Measurements from ENCODE around the gene CLEC14A.

Gene CLEC14A

DNA sequence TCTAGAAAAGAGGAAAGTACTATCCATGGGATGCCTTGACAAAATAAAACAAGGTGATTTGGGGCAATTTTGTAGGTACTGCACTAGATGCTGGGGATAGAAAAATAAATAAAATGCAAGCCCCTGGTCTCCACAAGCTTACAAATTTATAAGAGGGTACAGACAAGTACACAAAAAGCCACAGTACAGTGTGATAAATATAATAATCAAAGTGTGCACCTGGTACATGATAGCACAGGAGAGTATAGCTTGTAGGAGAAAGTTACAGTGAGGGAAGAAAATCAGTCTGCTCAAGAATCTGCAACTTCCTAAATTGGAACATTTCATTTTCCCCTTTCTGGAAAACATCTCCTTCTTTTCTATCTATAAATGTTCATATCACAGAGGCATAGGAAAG, 51.2 kb downstream of the CLEC14A start:
- Histone ChIP-seq H3K9me3 (ENCODE audit: control insufficient read depth in 1 of 2, low read length in 2 of 2) (peaks cover 0 to 7% of the 10 kb centered on the region in 2 donors), H3K36me3 (ENCODE audit: control insufficient read depth in 1 of 2, insufficient read depth in 2 of 2, low read length in 2 of 2) (no peaks in the 10 kb centered on the region), H3K4me3 (ENCODE audit: low read depth in 1 of 2, low read length in 2 of 2) (no peak overlapping the region), H3K27ac (ENCODE audit: low read length) (no peak overlapping the region), H3K27me3 (ENCODE audit: low read depth, low read length) (peaks cover 1% of the 10 kb centered on the region), H3K4me1 (ENCODE audit: control insufficient read depth in 1 of 2, insufficient read depth in 2 of 2, low read length in 2 of 2) (peaks cover 0 to 8% of the 10 kb centered on the region in 2 donors)
